Fibroblast of the aortic adventitia (primary cell): ENCODE data around the gene GALK1. TPM values are rescaled to one million over a fixed set of nuclear protein-coding genes. Genes with fewer than 3 reads are reported as not detected.

ENCODE experiments used
- DNase-seq: peaks from one replicate; pipeline ENCODE4 v3.0.0-alpha.2; 2010; ENCODE audit warnings: low read depth
- H3K4me3 ChIP-seq: 2 replicates; pipeline ENCODE4 v1.5.1; 2011; ENCODE audit warnings: low read depth, mild to moderate bottlenecking, control low read depth, low read length, moderate library complexity
- CTCF ChIP-seq: IDR thresholded peaks from 2 replicates; pipeline ENCODE4 v1.5.1; 2011; ENCODE audit warnings: mild to moderate bottlenecking, low read length, control low read depth, inconsistent platforms; ENCODE audit not compliant: insufficient read depth
- total RNA-seq: library from RNA; depleted of rRNA; stranded (reverse); fragments of >200 nt; gene quantifications from 2 replicates; pipeline ENCODE4 v1.2.3, GENCODE V29; 2012; ENCODE audit warnings: low replicate concordance

GALK1 gene
- total RNA-seq, 1 donor: 35.9 TPM

- peak; percentile 13 for TF ChIP-seq CTCF
- H3K4me3 ChIP-seq: no peak overlapping the region
- DNase-seq: peak; percentile 41
Observed at GRCh38 chr17:75771334-75772281, 6.6 kb upstream of the GALK1 start.

DNA sequence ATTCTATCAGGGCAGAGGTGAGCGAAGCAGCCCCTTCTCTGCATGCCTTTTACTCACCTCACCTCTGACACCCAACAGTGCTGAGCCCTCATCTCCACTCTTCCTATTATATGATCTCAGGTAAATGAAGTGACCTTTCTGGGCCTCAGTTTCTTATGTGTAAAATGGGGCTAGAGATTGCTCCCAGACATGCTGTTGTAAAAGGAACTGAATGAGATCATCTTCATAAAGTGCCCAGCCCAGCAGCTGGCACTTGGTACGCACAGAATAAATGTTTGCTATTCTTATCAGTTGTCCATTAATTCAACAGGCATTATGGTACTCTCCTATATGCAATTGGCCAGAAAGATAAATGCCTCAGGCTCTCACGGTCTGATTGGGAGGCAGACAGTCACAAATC lies 4.5 kb upstream of the GALK1 start:
- TF ChIP-seq CTCF: no peak
- DNase-seq: no peak
- H3K4me3 ChIP-seq: no peak overlapping the region

DNA sequence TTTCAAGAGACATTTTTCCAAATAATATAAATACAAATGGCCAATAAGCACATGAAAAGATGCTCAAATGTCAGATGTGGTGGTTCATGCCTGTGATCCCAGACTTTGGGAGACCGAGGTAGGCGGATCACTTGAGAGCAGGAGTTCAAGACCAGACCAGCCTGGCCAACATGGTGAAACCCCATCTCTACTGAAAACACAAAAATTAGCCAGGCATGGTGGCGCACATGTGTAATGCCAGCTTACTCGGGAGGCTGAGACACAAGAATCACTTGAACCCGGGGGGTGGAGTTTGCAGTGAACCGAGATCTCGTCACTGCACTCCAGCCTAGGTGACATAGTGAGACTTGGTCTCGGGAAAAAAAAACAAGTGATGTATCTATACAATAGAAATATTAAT lies 2.9 kb upstream of the GALK1 start:
- TF ChIP-seq CTCF: no peak

DNA sequence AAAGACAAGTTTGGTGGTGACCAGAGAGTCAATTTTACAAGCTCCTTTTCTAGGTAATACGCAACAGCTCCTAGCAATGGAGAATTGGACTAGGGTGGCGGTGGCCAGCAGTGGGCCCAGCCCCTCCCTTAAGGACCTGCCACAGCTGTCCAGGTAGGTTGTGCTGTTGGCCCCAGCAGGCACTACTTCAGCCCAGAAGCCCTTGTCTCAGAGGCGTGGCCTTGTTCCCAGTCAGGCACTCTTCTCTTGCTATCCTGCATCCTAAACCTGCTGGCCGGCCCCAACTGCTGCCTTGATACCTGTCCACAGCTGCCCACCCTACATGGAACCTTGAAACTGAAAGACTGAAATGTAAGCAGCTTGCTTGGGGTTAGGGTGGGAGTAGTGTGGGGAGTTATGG lies 989 bp upstream of the GALK1 start:
- no peak for DNase-seq
- H3K4me3 ChIP-seq: no peak overlapping the region
- TF ChIP-seq CTCF: no peak

More for the DNA sequence above, 2.9 kb upstream of the GALK1 start:
- no peak for DNase-seq
- no peak overlapping the region for H3K4me3 ChIP-seq

DNA sequence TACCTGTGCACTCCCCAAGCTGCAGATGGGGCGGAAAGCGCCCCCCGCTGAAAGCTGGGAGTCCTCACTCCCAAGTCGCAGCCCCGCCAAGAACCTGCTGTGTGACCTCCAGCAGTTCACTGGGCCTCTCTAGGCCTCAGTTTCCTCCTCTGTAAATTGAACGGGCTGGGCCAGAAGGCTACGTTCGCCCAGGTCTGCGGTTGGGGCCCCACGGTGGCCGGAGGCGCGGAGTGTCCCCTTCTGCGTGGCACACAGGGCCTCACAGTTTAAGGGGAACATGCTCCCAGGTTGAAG lies 628 bp downstream of the GALK1 start:
- no peak for TF ChIP-seq CTCF
- peak overlapping the region; percentile 71 for H3K4me3 ChIP-seq

GRCh38 chr17:75763613-75764416 lies 1.2 kb downstream of the GALK1 start:
- H3K4me3 ChIP-seq: peak overlapping the region; percentile 71
- no peak for DNase-seq
- TF ChIP-seq CTCF: no peak

More for the DNA sequence above, 628 bp downstream of the GALK1 start:
- no peak for DNase-seq
